Upper lobe of left lung (tissue), 6 donors: ENCODE data around the gene MPDZ. TPM values are rescaled to one million over a fixed set of nuclear protein-coding genes. Genes with fewer than 3 reads are reported as not detected.

Experiments
- ATAC-seq, 2 donors: fragments of 200-7000 bp; cut with Tn5 transposase; one replicate each; pipeline ENCODE4 v1.9.1; 2022; ENCODE audit warnings: mild to moderate bottlenecking in 2 of 2, moderate library complexity in 2 of 2; ENCODE audit not compliant: low FRiP score in 2 of 2
- DNase-seq, 2 donors: peaks; one replicate each; pipeline ENCODE4 v3.0.0-alpha.2; 2019 to 2020
- H3K27ac ChIP-seq, 4 donors: fragments of 200-600 bp; sonication (generic); one replicate each; pipeline ENCODE4 v1.5.1; 2016 to 2019
- H3K27me3 ChIP-seq, 4 donors: fragments of 200-600 bp; sonication (generic); one replicate each; pipeline ENCODE4 v1.5.1; 2017 to 2019
- H3K36me3 ChIP-seq, 4 donors: fragments of 200-600 bp; sonication (generic); one replicate each; pipeline ENCODE4 v1.5.1; 2016 to 2019
- H3K4me1 ChIP-seq, 4 donors: fragments of 200-600 bp; sonication (generic); one replicate each; pipeline ENCODE4 v1.5.1; 2018 to 2019
- H3K4me3 ChIP-seq, 4 donors: fragments of 200-600 bp; sonication (generic); one replicate each; pipeline ENCODE4 v1.5.1; 2017 to 2019; ENCODE audit warnings: mild to moderate bottlenecking in 2 of 4, moderate library complexity in 1 of 4
- H3K9me3 ChIP-seq, 4 donors: fragments of 200-600 bp; sonication (generic); one replicate each; pipeline ENCODE4 v1.5.1; 2018 to 2019
- CTCF ChIP-seq, 6 experiments: fragments of 450-650 bp in 4 of 6; fragments of 200-600 bp in 2 of 6; sonication (generic) in 2 of 6; IDR thresholded peaks; one replicate each; pipeline ENCODE4 v1.5.1; 2016 to 2019; ENCODE audit warnings: antibody characterized with exemption in 6 of 6
- EP300 ChIP-seq, 4 donors: sonication (generic); formaldehyde crosslinking; IDR thresholded peaks; one replicate each; pipeline ENCODE4 v1.5.1; 2017; ENCODE audit warnings: antibody characterized with exemption in 4 of 4, control low read depth in 2 of 4
- POLR2A ChIP-seq, 4 donors: fragments of 450-650 bp; IDR thresholded peaks; one replicate each; pipeline ENCODE4 v1.5.1; 2016 to 2017; ENCODE audit warnings: antibody characterized with exemption in 4 of 4, mild to moderate bottlenecking in 2 of 4
- POLR2AphosphoS5 ChIP-seq, 2 donors: sonication (generic); formaldehyde crosslinking; IDR thresholded peaks; one replicate each; pipeline ENCODE4 v1.5.1; 2017; ENCODE audit warnings: antibody characterized with exemption in 2 of 2
- WGBS, 2 donors: methylation state at CpG; one replicate each; pipeline ENCODE4 v1.1.5; 2017 to 2018; 5-methylcytosine and 5-hydroxymethylcytosine counted together
- total RNA-seq, 6 donors: library from RNA; depleted of rRNA in 4 of 6; stranded (reverse); fragments of >200 nt in 4 of 6; gene quantifications; one replicate each; pipeline versions ENCODE4 v1.1.0 to v1.2.1, GENCODE V29; 2016 to 2021
- donor health status: DM: no; HTN: no; CAD: no; lungs with moderate emphysema.
- donor health status: DM: no; HTN: yes; CAD: no; lungs with severe emphysema.

The MPDZ gene
- total RNA-seq, 6 donors from 2014 or later = 13.6 to 49.2 (median 27.8) TPM

- ATAC-seq = no peak
- Histone ChIP-seq H3K27me3 (no peaks in the 10 kb centered on the region), H3K27ac (no peak overlapping the region), H3K9me3 (no peaks in the 10 kb centered on the region), H3K36me3 (peaks cover 0 to 66% (median 7%) of the 10 kb centered on the region in 4 donors), H3K4me1 (no peaks in the 10 kb centered on the region), H3K4me3 (no peak overlapping the region)
- TF ChIP-seq POLR2AphosphoS5 (IDR thresholded peaks at IDR 0.05) (no peak), EP300 (IDR thresholded peaks at IDR 0.05) (no peak), POLR2A (IDR thresholded peaks at IDR 0.05) (no peak), CTCF (IDR thresholded peaks at IDR 0.05) (no peak)
- 90 to 94% methylated on average over 9 of the region's 9 CpGs for WGBS, 2 donors
- DNase-seq = no peak
Measured at GRCh38 chr9:13122756-13123369, 156.6 kb downstream of the MPDZ start.

GRCh38 chr9:13118313-13118712 lies 161.2 kb downstream of the MPDZ start:
- DNase-seq (no peak), ATAC-seq (no peak)
- no peak overlapping the region for H3K27ac ChIP-seq
- H3K4me3 ChIP-seq = no peak overlapping the region
- no peaks in the 10 kb centered on the region for H3K9me3 ChIP-seq
- TF ChIP-seq CTCF (IDR thresholded peaks at IDR 0.05) (no peak), POLR2AphosphoS5 (IDR thresholded peaks at IDR 0.05) (no peak), EP300 (IDR thresholded peaks at IDR 0.05) (no peak), POLR2A (IDR thresholded peaks at IDR 0.05) (no peak)
- 76 to 89% methylated on average over 2 of the region's 2 CpGs for WGBS, 2 donors
- no peaks in the 10 kb centered on the region for H3K27me3 ChIP-seq
- H3K4me1 ChIP-seq = no peaks in the 10 kb centered on the region
- peaks cover 0 to 54% (median 5%) of the 10 kb centered on the region in 4 donors for H3K36me3 ChIP-seq

GRCh38 chr9:13116292-13116691 lies 163.2 kb downstream of the MPDZ start:
- 87 to 92% methylated on average over 2 of the region's 2 CpGs for WGBS, 2 donors

GRCh38 chr9:13113751-13114150 lies 165.7 kb downstream of the MPDZ start:
- WGBS, 2 donors = 73 to 81% methylated on average over 1 of the region's 1 CpG
- H3K4me3 ChIP-seq = no peak overlapping the region
- no peak for ATAC-seq

More at GRCh38 chr9:13116292-13116691, 163.2 kb downstream of the MPDZ start:
- Histone ChIP-seq H3K27me3 (no peaks in the 10 kb centered on the region), H3K4me1 (no peaks in the 10 kb centered on the region), H3K27ac (no peak overlapping the region), H3K4me3 (no peak overlapping the region), H3K36me3 (peaks cover 0 to 45% (median 0%) of the 10 kb centered on the region in 4 donors), H3K9me3 (no peaks in the 10 kb centered on the region)
- DNase-seq (no peak), ATAC-seq (no peak)
- no peak for TF ChIP-seq CTCF (IDR thresholded peaks at IDR 0.05)
- TF ChIP-seq POLR2AphosphoS5 (IDR thresholded peaks at IDR 0.05) = no peak
- TF ChIP-seq EP300 (IDR thresholded peaks at IDR 0.05) = no peak
- TF ChIP-seq POLR2A (IDR thresholded peaks at IDR 0.05) = no peak

More at GRCh38 chr9:13113751-13114150, 165.7 kb downstream of the MPDZ start:
- Histone ChIP-seq H3K4me1 (no peaks in the 10 kb centered on the region), H3K27ac (no peak overlapping the region), H3K9me3 (no peaks in the 10 kb centered on the region), H3K27me3 (no peaks in the 10 kb centered on the region), H3K36me3 (peaks cover 0 to 46% (median 0%) of the 10 kb centered on the region in 4 donors)
- DNase-seq = no peak
- TF ChIP-seq EP300 (IDR thresholded peaks at IDR 0.05) (no peak), POLR2A (IDR thresholded peaks at IDR 0.05) (no peak), CTCF (IDR thresholded peaks at IDR 0.05) (no peak), POLR2AphosphoS5 (IDR thresholded peaks at IDR 0.05) (no peak)
